Activated B cell treated with CpG ODN at 0.5 μM for 24 hours (primary cell): ENCODE measurements around the gene NASP. TPM values are rescaled to one million over a fixed set of nuclear protein-coding genes. Genes with fewer than 3 reads are reported as not detected.

Experiments used
- ATAC-seq: fragments of 200-7000 bp; cut with Tn5 transposase; one replicate; pipeline ENCODE4 v1.10.0; 2021; ENCODE audit warnings: low read depth, mild to moderate bottlenecking, moderate library complexity
- CTCF ChIA-PET: fragments of 350-600 bp; sonication (Branson Sonifier 250); formaldehyde crosslinking; loops from one replicate; lab custom pipeline; 2021; ENCODE audit warnings: antibody characterized with exemption; lab: Charles Lee
- POLR2A ChIA-PET: fragments of 350-600 bp; sonication (Branson Sonifier 250); formaldehyde crosslinking; loops from one replicate; lab custom pipeline; 2021; ENCODE audit warnings: antibody characterized with exemption; lab: Charles Lee
- DNase-seq: peaks from one replicate; pipeline ENCODE4 v3.0.0; 2022
- H3K27ac Mint-ChIP-seq: one replicate; pipeline ENCODE4 v1.8.0; 2020; ENCODE audit warnings: mixed read lengths
- H3K27me3 Mint-ChIP-seq: one replicate; pipeline ENCODE4 v1.8.0; 2021; ENCODE audit warnings: mixed read lengths
- H3K36me3 Mint-ChIP-seq: one replicate; pipeline ENCODE4 v1.8.0; 2021; ENCODE audit warnings: low read depth, mixed read lengths
- H3K4me1 Mint-ChIP-seq: one replicate; pipeline ENCODE4 v1.8.0; 2021; ENCODE audit warnings: mixed read lengths
- H3K4me3 Mint-ChIP-seq: one replicate; pipeline ENCODE4 v1.8.0; 2020; ENCODE audit warnings: mild to moderate bottlenecking, mixed read lengths
- H3K9me3 Mint-ChIP-seq: one replicate; pipeline ENCODE4 v1.8.0; 2020; ENCODE audit warnings: mixed read lengths
- CTCF ChIP-seq: fragments of 200-600 bp; IDR thresholded peaks from one replicate; pipeline ENCODE4 v1.8.0; 2022; ENCODE audit warnings: antibody characterized with exemption, mild to moderate bottlenecking
- intact Hi-C: fragments of 100-400 bp; cut with micrococcal nuclease; formaldehyde crosslinking; loops from one replicate; pipeline ENCODE4 v1.15.1; 2024
- total RNA-seq: library from RNA; stranded (reverse); gene quantifications from 2 replicates; pipeline ENCODE4 v1.2.3, GENCODE V29; 2022

The NASP gene
- total RNA-seq, 1 donor from 2014 or later, result 204 TPM

DNA sequence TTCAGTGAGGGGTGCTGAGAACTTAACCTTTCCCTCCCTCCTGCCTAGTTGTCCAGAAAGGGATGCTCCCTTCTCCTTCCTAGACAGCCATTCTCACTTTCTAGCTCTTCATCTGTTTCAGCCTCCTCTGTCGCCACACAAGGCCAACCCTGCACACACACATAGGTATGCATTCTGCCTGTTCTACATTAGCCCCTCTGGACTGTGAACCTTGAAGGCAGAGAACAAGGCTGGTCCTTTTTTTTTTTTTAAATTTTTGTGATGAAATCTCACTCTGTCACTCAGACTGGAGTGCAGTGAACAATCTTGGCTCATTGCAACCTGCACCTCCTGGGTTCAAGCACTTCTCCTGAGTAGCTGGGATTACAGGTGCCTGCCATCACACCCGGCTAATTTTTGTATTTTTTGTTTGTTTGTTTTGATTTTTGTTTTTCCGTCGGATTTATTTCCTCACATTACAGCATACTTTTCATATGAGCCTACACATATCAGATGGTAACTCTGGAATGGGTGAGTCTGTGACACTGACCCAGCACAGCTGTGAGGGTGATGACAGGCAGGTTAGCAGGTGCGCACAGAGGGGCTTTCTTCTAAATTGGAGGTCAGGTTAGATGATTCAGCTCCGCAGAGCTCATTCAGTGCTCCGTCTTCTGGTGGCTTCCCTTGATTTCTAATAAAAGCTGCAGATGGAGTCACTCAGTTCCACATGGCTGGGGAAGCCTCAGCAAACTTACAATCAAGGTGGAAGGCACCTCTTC lies 38.1 kb upstream of the NASP start:
- peaks cover 4% of the 10 kb centered on the region for H3K36me3 Mint-ChIP-seq
- H3K9me3 Mint-ChIP-seq, result no peaks in the 10 kb centered on the region
- H3K4me3 Mint-ChIP-seq, result peak overlapping the region; percentile 67
- peaks cover 59% of the 10 kb centered on the region for H3K4me1 Mint-ChIP-seq
- no peak for TF ChIP-seq CTCF
- H3K27ac Mint-ChIP-seq, result peak overlapping the region; percentile 85
- ChIA-PET POLR2A (interaction anchor here (0.6 to 13.9 kb wide), 10 partner anchors 9 to 825 kb away, joined by 3 to 457 read pairs (median 7); partner anchors contain the start of genes CCDC163, MMACHC, NASP and PRDX1), CTCF (interaction anchor here (0.6 to 4.3 kb wide), 7 partner anchors 24 to 762 kb away, joined by 3 to 23 read pairs (median 4); partner anchors contain the start of gene PRDX1)
- DNase-seq (no peak), ATAC-seq (no peak)
- intact Hi-C loops, result no loop called here
- no peaks in the 10 kb centered on the region for H3K27me3 Mint-ChIP-seq

GRCh38 chr1:45550401-45551351 lies 33.2 kb upstream of the NASP start, which contains the start of gene AKR1A1:
AKR1A1 (plus strand) TSS chr1:45550826; CDS start chr1:45561795, 10,969 bp downstream.
- POLR2A ChIA-PET, result interaction anchor here (0.5 to 13.9 kb wide), 26 partner anchors 9 to 852 kb away, joined by 3 to 457 read pairs (median 4); partner anchors contain the start of genes CCDC163, GPBP1L1, MMACHC and MUTYH
- DNase-seq (peak; percentile 91), ATAC-seq (peak; percentile 91)
- no peaks in the 10 kb centered on the region for H3K9me3 Mint-ChIP-seq
- no peak for TF ChIP-seq CTCF
- peak within 1 kb of the TSS; percentile 99 for H3K4me3 Mint-ChIP-seq
- H3K36me3 Mint-ChIP-seq, result peaks cover 25% of the 10 kb centered on the region
- intact Hi-C loops, result loop anchor here (1.0 to 2.0 kb wide), 6 partner anchors 20 to 696 kb away; partner anchors contain the start of genes CCDC163, MMACHC, PRDX1 and RAD54L
- H3K27ac Mint-ChIP-seq, result peak within 1 kb of the TSS; percentile 95
- peaks cover 35% of the 10 kb centered on the region for H3K4me1 Mint-ChIP-seq
- no peaks in the 10 kb centered on the region for H3K27me3 Mint-ChIP-seq
- CTCF ChIA-PET, result interaction anchor here (0.5 to 2.2 kb wide), 9 partner anchors 18 to 190 kb away, joined by 3 to 10 read pairs (median 6); partner anchors contain the start of gene PRDX1

- H3K36me3 Mint-ChIP-seq, result peaks cover 32% of the 10 kb centered on the region
- no peaks in the 10 kb centered on the region for H3K9me3 Mint-ChIP-seq
- peaks cover 26% of the 10 kb centered on the region for H3K4me1 Mint-ChIP-seq
- ChIA-PET CTCF (interaction anchor here (0.5 to 2.2 kb wide), 8 partner anchors 17 to 191 kb away, joined by 3 to 10 read pairs (median 6); partner anchors contain the start of gene PRDX1), POLR2A (interaction anchor here (0.5 to 13.9 kb wide), 15 partner anchors 8 to 830 kb away, joined by 3 to 457 read pairs (median 6); partner anchors contain the start of genes CCDC163, GPBP1L1, MMACHC and NASP)
- H3K4me3 Mint-ChIP-seq, result peak overlapping the region; percentile 99
- intact Hi-C loops, result loop anchor here (1.0 to 2.0 kb wide), 4 partner anchors 19 to 695 kb away; partner anchors contain the start of genes CCDC163, MMACHC and RAD54L
- no peak for TF ChIP-seq CTCF
- peak overlapping the region; percentile 95 for H3K27ac Mint-ChIP-seq
- no peak for ATAC-seq
- DNase-seq, result no peak
- no peaks in the 10 kb centered on the region for H3K27me3 Mint-ChIP-seq
Measured at GRCh38 chr1:45551684-45552083, 32.2 kb upstream of the NASP start.

GRCh38 chr1:45552331-45552730 lies 31.5 kb upstream of the NASP start:
- no peak for TF ChIP-seq CTCF
- Mint-ChIP-seq H3K4me3 (peak overlapping the region; percentile 65), H3K9me3 (no peaks in the 10 kb centered on the region), H3K4me1 (peaks cover 25% of the 10 kb centered on the region), H3K36me3 (peaks cover 35% of the 10 kb centered on the region), H3K27me3 (no peaks in the 10 kb centered on the region), H3K27ac (no peak overlapping the region)
- intact Hi-C loops, result no loop called here
- DNase-seq (no peak), ATAC-seq (no peak)
- POLR2A ChIA-PET, result interaction anchor here (0.7 to 13.9 kb wide), 2 partner anchors 9 to 31 kb away, joined by 3 to 457 read pairs; partner anchors contain the start of gene PRDX1
- CTCF ChIA-PET, result interaction anchor here (1.3 to 2.2 kb wide), 2 partner anchors 19 to 41 kb away, joined by 6 to 9 read pairs; no protein-coding TSS in a partner anchor
